K562 (cell line): ENCODE results near the gene AMZ2.

ENCODE experiments used
- ATF1 ChIP-seq, 2 experiments: fragments of 450-650 bp in 1 of 2; IDR thresholded peaks; 2 replicates each; pipeline ENCODE4 v1.6.1; 2016; ENCODE audit warnings: missing compliant biosample characterization in 1 of 2, missing genetic modification characterization in 1 of 2
- CEBPG ChIP-seq, 3 experiments: fragments of 200-800 bp in 1 of 3; sonication (Bioruptor generic) in 1 of 3; sonication (generic) in 1 of 3; formaldehyde crosslinking in 1 of 3; IDR thresholded peaks in 2 of 3; conservative IDR thresholded peaks in 1 of 3; 2 replicates each; pipeline versions ENCODE4 v1.6.1 to v1.8.0; 2016 to 2022; ENCODE audit warnings: missing compliant biosample characterization in 2 of 3, missing genetic modification characterization in 2 of 3, mild to moderate bottlenecking in 1 of 3, missing genetic modification reagents in 1 of 3
- CREBBP ChIP-seq: IDR thresholded peaks from one replicate; pipeline ENCODE4 v1.6.1; 2012; ENCODE audit warnings: low read depth, mild to moderate bottlenecking, control low read depth, inconsistent platforms, low read length

- TF ChIP-seq CREBBP = no peak
- no peak for TF ChIP-seq ATF1 (CRISPR knock-in tag; IDR thresholded peaks at IDR 0.05)
- TF ChIP-seq ATF1 (tag; IDR thresholded peaks at IDR 0.05) = no peak
- no peak for TF ChIP-seq CEBPG (CRISPR knock-in tag; IDR thresholded peaks at IDR 0.05)
- TF ChIP-seq CEBPG (tag; conservative IDR thresholded peaks at IDR 0.05 in 1 of 2, IDR thresholded peaks at IDR 0.05 in 1 of 2) = no peak
Observed at GRCh38 chr17:68238871-68239253, 9.0 kb upstream of the AMZ2 start.
